Karpas-422 (cell line): ENCODE data around the gene CLEC1B. TPM values are rescaled to one million over a fixed set of nuclear protein-coding genes. Genes with fewer than 3 reads are reported as not detected.

Experiments
- DNase-seq: peaks from one replicate; pipeline ENCODE4 v3.0.0-alpha.2; 2015
- H2AFZ ChIP-seq: fragments of 200-600 bp; sonication (generic); 2 replicates; pipeline ENCODE4 v1.6.1; 2014; ENCODE audit warnings: antibody characterized with exemption, low read length, mixed read lengths
- H3K27ac ChIP-seq: fragments of 200-600 bp; sonication (generic); 2 replicates; pipeline ENCODE4 v1.5.1; 2014; ENCODE audit warnings: mild to moderate bottlenecking, low read length, moderate library complexity
- H3K27me3 ChIP-seq: fragments of 200-600 bp; sonication (generic); 2 replicates; pipeline ENCODE4 v1.6.1; 2014; ENCODE audit warnings: low read length, mixed read lengths
- H3K36me3 ChIP-seq: fragments of 200-600 bp; sonication (generic); 2 replicates; pipeline ENCODE4 v1.6.1; 2014; ENCODE audit warnings: low read length, mixed read lengths; ENCODE audit not compliant: insufficient read depth
- H3K4me1 ChIP-seq: fragments of 200-600 bp; sonication (generic); 2 replicates; pipeline ENCODE4 v1.6.1; 2014; ENCODE audit warnings: mild to moderate bottlenecking, low read length, mixed read lengths
- H3K4me2 ChIP-seq: fragments of 200-600 bp; sonication (generic); 2 replicates; pipeline ENCODE4 v1.6.1; 2014; ENCODE audit warnings: low read length, low read depth, mild to moderate bottlenecking; ENCODE audit not compliant: poor library complexity, severe bottlenecking
- H3K4me3 ChIP-seq: fragments of 200-600 bp; sonication (generic); 2 replicates; pipeline ENCODE4 v1.5.1; 2014; ENCODE audit warnings: mild to moderate bottlenecking, antibody characterized with exemption, low read length, mixed read lengths
- H3K79me2 ChIP-seq: fragments of 200-600 bp; sonication (generic); 2 replicates; pipeline ENCODE4 v1.6.1; 2014; ENCODE audit warnings: mild to moderate bottlenecking, low read length, mixed read lengths
- H3K9ac ChIP-seq: fragments of 200-600 bp; sonication (generic); 2 replicates; pipeline ENCODE4 v1.6.0; 2014; ENCODE audit warnings: low read length
- H3K9me2 ChIP-seq: fragments of 200-600 bp; sonication (generic), shearing (Covaris generic); replicated peaks from 2 replicates; pipeline ENCODE4 v1.6.0; 2014; ENCODE audit warnings: mild to moderate bottlenecking, low read length, moderate library complexity; ENCODE audit not compliant: insufficient read depth
- H3K9me3 ChIP-seq: fragments of 300-700, 200-600 bp; sonication (generic); 2 replicates; pipeline ENCODE4 v1.6.1; 2014; ENCODE audit warnings: low read length, mixed read lengths
- H4K20me1 ChIP-seq: fragments of 200-600 bp; sonication (generic); 2 replicates; pipeline ENCODE4 v1.6.1; 2014; ENCODE audit warnings: mild to moderate bottlenecking, antibody characterized with exemption, low read length, low read depth; ENCODE audit not compliant: insufficient read depth
- total RNA-seq: library from RNA; depleted of rRNA; stranded (reverse); fragments of >200 nt; shearing (Covaris generic); gene quantifications from 2 replicates; pipeline ENCODE4 v1.2.3, GENCODE V29; 2014; ENCODE audit warnings: low replicate concordance; rRNA removed

CLEC1B gene
- total RNA-seq, 1 experiment from 2014 or later: not detected

- Histone ChIP-seq H3K4me1 (no peaks in the 10 kb centered on the region), H3K27ac (no peak overlapping the region), H4K20me1 (no peaks in the 10 kb centered on the region), H3K27me3 (no peaks in the 10 kb centered on the region), H3K9me3 (no peaks in the 10 kb centered on the region), H3K36me3 (no peaks in the 10 kb centered on the region), H2AFZ (no peak overlapping the region), H3K4me3 (no peak overlapping the region), H3K9me2 (no peaks in the 10 kb centered on the region), H3K79me2 (no peaks in the 10 kb centered on the region), H3K4me2 (no peak overlapping the region), H3K9ac (no peak overlapping the region)
- no peak for DNase-seq
Measured at GRCh38 chr12:9948606-9949296, 50.2 kb downstream of the CLEC1B start.

GRCh38 chr12:9947674-9948073 lies 51.2 kb downstream of the CLEC1B start:
- H3K9ac ChIP-seq: no peak overlapping the region
- H3K9me2 ChIP-seq: no peaks in the 10 kb centered on the region
- H3K79me2 ChIP-seq: no peaks in the 10 kb centered on the region
- H3K9me3 ChIP-seq: no peaks in the 10 kb centered on the region
- no peak overlapping the region for H3K4me3 ChIP-seq
- no peaks in the 10 kb centered on the region for H3K36me3 ChIP-seq
- H3K27ac ChIP-seq: no peak overlapping the region
- H2AFZ ChIP-seq: no peak overlapping the region
- H3K4me2 ChIP-seq: no peak overlapping the region
- no peak for DNase-seq
- H3K4me1 ChIP-seq: no peaks in the 10 kb centered on the region
- no peaks in the 10 kb centered on the region for H4K20me1 ChIP-seq
- no peaks in the 10 kb centered on the region for H3K27me3 ChIP-seq

DNA sequence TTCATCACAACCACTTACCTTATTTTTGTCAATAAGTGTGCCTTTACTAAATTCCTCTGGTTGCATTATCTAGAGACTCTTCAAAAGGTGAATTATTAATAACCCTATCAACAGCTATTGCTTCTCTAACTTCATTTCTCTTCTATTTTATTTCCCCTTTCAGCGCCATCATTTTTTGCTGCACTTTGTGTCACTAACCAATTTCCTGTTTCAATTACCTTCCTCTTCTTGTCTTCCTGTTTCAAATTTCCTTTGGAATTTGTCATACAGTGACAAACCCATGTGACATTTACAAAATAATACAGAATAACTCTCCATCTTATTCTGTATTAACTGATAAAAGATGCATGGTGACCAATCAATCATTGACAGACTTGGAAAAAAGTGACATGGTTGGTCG lies 54.5 kb downstream of the CLEC1B start:
- no peaks in the 10 kb centered on the region for H3K79me2 ChIP-seq
- no peaks in the 10 kb centered on the region for H3K9me2 ChIP-seq
- H3K27ac ChIP-seq: no peak overlapping the region
- no peaks in the 10 kb centered on the region for H3K27me3 ChIP-seq
- no peak overlapping the region for H3K9ac ChIP-seq
- no peak overlapping the region for H3K4me3 ChIP-seq
- H4K20me1 ChIP-seq: no peaks in the 10 kb centered on the region
- H3K9me3 ChIP-seq: no peaks in the 10 kb centered on the region
- DNase-seq: no peak
- no peak overlapping the region for H2AFZ ChIP-seq
- H3K36me3 ChIP-seq: no peaks in the 10 kb centered on the region
- H3K4me1 ChIP-seq: no peaks in the 10 kb centered on the region
- no peak overlapping the region for H3K4me2 ChIP-seq

GRCh38 chr12:9943240-9943639 lies 55.7 kb downstream of the CLEC1B start:
- Histone ChIP-seq H3K4me1 (no peaks in the 10 kb centered on the region), H3K9me3 (no peaks in the 10 kb centered on the region), H3K4me3 (no peak overlapping the region), H3K79me2 (no peaks in the 10 kb centered on the region), H2AFZ (no peak overlapping the region), H3K27me3 (no peaks in the 10 kb centered on the region), H3K36me3 (no peaks in the 10 kb centered on the region), H3K4me2 (no peak overlapping the region), H4K20me1 (no peaks in the 10 kb centered on the region), H3K9ac (no peak overlapping the region), H3K9me2 (no peaks in the 10 kb centered on the region), H3K27ac (no peak overlapping the region)
- no peak for DNase-seq

Other genes starting within 250 kb of the CLEC1B start
- 0.22 and 0.34 TPM in 2 replicates for gene CD69, start 238.2 kb downstream of the CLEC1B start, total RNA-seq
- not detected in 2 replicates for gene KLRF1, start 171.6 kb downstream of the CLEC1B start, total RNA-seq
- gene CLEC2B, start 129.8 kb downstream of the CLEC1B start, total RNA-seq: not detected in 2 replicates
- gene KLRF2, start 117.6 kb downstream of the CLEC1B start, total RNA-seq: not detected in 2 replicates
- gene CLEC2A, start 66.8 kb downstream of the CLEC1B start, total RNA-seq: not detected in 2 replicates
- gene CLEC12A, start 27.7 kb downstream of the CLEC1B start, total RNA-seq: not detected in 2 replicates
- not detected in 2 replicates for gene CLEC12B, start 11.5 kb upstream of the CLEC1B start, total RNA-seq
- gene CLEC9A, start 31.6 kb upstream of the CLEC1B start, total RNA-seq: not detected in 2 replicates
- gene CLEC1A, start 99.9 kb upstream of the CLEC1B start, total RNA-seq: not detected in 2 replicates
- not detected in 2 replicates for gene CLEC7A, start 131.1 kb upstream of the CLEC1B start, total RNA-seq
- gene OLR1, start 173.0 kb upstream of the CLEC1B start, total RNA-seq: not detected in 2 replicates
- gene TMEM52B, start 179.9 kb upstream of the CLEC1B start, total RNA-seq: not detected in 2 replicates
- gene GABARAPL1, start 213.8 kb upstream of the CLEC1B start, total RNA-seq: 0.56 and 0.90 TPM in 2 replicates